ENCODE results near the gene PTPRN2. TPM values are rescaled to one million over a fixed set of nuclear protein-coding genes. Genes with fewer than 3 reads are reported as not detected.

PTPRN2 gene
- total and polyA plus RNA-seq, 9 of the 15 experiments (the other 6 are each of a cell fraction or from before 2014, with no cell fraction given), result not detected

DNA sequence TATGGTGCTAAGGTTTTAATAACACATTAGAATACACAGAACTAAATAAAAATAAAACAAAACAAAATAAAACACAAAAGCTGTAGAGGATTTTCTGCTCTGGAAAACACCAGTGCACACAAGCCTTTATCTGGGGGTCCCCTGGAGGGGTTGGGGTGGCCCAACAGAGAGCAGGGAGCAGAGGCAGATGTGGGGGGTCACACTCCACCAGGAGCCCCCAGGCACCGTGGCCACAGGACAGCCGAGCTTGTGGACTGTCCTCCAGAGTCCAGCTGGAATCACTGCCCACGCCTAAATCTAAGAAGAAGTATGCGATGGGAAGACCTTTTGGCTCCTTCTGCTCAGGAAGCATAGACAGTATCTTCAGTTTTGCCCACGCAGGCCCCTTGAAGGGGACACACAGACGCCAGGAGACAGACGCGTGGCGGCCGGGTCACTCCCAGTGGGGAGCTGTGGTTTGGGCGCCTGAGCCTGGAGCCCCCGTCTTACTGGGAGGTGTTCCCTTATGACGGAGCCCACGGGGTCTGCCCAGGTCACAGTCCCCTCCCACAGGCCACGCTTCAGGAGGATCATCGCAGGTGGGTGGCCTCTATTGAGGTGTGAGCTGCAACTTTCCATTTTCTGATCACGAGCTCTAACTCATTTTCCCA, 595.0 kb downstream of the PTPRN2 start:
- no peak for ATAC-seq
- POLR2A ChIA-PET, result interaction anchor here (1.1 kb wide), 1 partner anchor 17 kb away, joined by 3 read pairs; no protein-coding TSS in a partner anchor
- no peaks in the 10 kb centered on the region for H3K79me2 ChIP-seq (ENCODE audit: control insufficient read depth, insufficient read depth, low read length)
- H3K9ac ChIP-seq (ENCODE audit: insufficient read depth in 1 of 2, low read depth in 2 of 2, low read length in 2 of 2), result no peak overlapping the region
- no peak overlapping the region for H2AFZ ChIP-seq (ENCODE audit: low read depth, low read length)
- no peak for FAIRE-seq
- H3K27ac ChIP-seq (ENCODE audit: extremely low read depth, low read depth, low read length), result no peak overlapping the region
- no peaks in the 10 kb centered on the region for H3K9me1 ChIP-seq (ENCODE audit: control insufficient read depth, insufficient read depth, low read length)
- H3K4me2 ChIP-seq (ENCODE audit: insufficient read depth, low read length), result no peak overlapping the region
- H3K4me1 ChIP-seq (replicated peaks in 1 of 2; ENCODE audit: control insufficient read depth in 2 of 2, insufficient read depth in 2 of 2, low read length in 2 of 2), result peaks cover 0 to 4% of the 10 kb centered on the region in 2 experiments; a peak in 1 of 5 replicates
- no peak for DNase-seq (ENCODE audit: extremely low read depth in 1 of 4, low spot score in 3 of 4)
- in situ Hi-C loops (cut with MboI) (no loop called here), intact Hi-C loops (cut with micrococcal nuclease) (no loop called here)
- no peaks in the 10 kb centered on the region for H3K9me3 ChIP-seq (replicated peaks; ENCODE audit: control insufficient read depth, insufficient read depth, low read depth, low read length)
- no peak overlapping the region for H3K4me3 ChIP-seq
- CTCF ChIA-PET (ENCODE audit: low intra/inter-chr PET ratio), result no interaction called here
- H3K27me3 ChIP-seq (ENCODE audit: control insufficient read depth in 2 of 2, insufficient read depth in 2 of 2, low read length in 2 of 2), result peaks cover 44 to 72% of the 10 kb centered on the region in 2 experiments
- no TSS peak for BruUV-seq (replicated peaks)
- no peaks in the 10 kb centered on the region for H3K36me3 ChIP-seq (ENCODE audit: control insufficient read depth, insufficient read depth, low read length)
- peaks cover 20% of the 10 kb centered on the region for H4K20me1 ChIP-seq (replicated peaks; ENCODE audit: control insufficient read depth, insufficient read depth, low read length)
- no peak for TF ChIP-seq GATAD2B (IDR thresholded peaks at IDR 0.05; ENCODE audit: borderline replicate concordance)
- no peak for TF ChIP-seq SIX5 (IDR thresholded peaks at IDR 0.05; ENCODE audit: borderline replicate concordance in 1 of 2, insufficient read depth in 1 of 2, low read depth in 1 of 2, low read length in 2 of 2)
- TF ChIP-seq, protein P1, sequence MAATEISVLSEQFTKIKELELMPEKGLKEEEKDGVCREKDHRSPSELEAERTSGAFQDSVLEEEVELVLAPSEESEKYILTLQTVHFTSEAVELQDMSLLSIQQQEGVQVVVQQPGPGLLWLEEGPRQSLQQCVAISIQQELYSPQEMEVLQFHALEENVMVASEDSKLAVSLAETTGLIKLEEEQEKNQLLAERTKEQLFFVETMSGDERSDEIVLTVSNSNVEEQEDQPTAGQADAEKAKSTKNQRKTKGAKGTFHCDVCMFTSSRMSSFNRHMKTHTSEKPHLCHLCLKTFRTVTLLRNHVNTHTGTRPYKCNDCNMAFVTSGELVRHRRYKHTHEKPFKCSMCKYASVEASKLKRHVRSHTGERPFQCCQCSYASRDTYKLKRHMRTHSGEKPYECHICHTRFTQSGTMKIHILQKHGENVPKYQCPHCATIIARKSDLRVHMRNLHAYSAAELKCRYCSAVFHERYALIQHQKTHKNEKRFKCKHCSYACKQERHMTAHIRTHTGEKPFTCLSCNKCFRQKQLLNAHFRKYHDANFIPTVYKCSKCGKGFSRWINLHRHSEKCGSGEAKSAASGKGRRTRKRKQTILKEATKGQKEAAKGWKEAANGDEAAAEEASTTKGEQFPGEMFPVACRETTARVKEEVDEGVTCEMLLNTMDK (IDR thresholded peaks at IDR 0.05; ENCODE audit: borderline replicate concordance, insufficient read depth, low read depth, low read length, poor library complexity, severe bottlenecking), result no peak
- 1% methylated on average over 17 of the region's 17 CpGs for WGBS (ENCODE audit: insufficient coverage, low coverage, missing lambda C conversion rate)
